Upper lobe of left lung (tissue), 4 donors: Measurements from ENCODE around the gene CHST11.

Experiments used
- CTCF ChIP-seq, 6 experiments: fragments of 450-650 bp in 4 of 6; fragments of 200-600 bp in 2 of 6; sonication (generic) in 2 of 6; IDR thresholded peaks; one replicate each; pipeline ENCODE4 v1.5.1; 2016 to 2019; ENCODE audit warnings: antibody characterized with exemption in 6 of 6
- EP300 ChIP-seq, 4 donors: sonication (generic); formaldehyde crosslinking; IDR thresholded peaks; one replicate each; pipeline ENCODE4 v1.5.1; 2017; ENCODE audit warnings: antibody characterized with exemption in 4 of 4, control low read depth in 2 of 4
- POLR2A ChIP-seq, 4 donors: fragments of 450-650 bp; IDR thresholded peaks; one replicate each; pipeline ENCODE4 v1.5.1; 2016 to 2017; ENCODE audit warnings: antibody characterized with exemption in 4 of 4, mild to moderate bottlenecking in 2 of 4
- POLR2AphosphoS5 ChIP-seq, 2 donors: sonication (generic); formaldehyde crosslinking; IDR thresholded peaks; one replicate each; pipeline ENCODE4 v1.5.1; 2017; ENCODE audit warnings: antibody characterized with exemption in 2 of 2

- TF ChIP-seq CTCF (IDR thresholded peaks at IDR 0.05) (no peak), POLR2A (IDR thresholded peaks at IDR 0.05) (no peak), EP300 (IDR thresholded peaks at IDR 0.05) (no peak), POLR2AphosphoS5 (IDR thresholded peaks at IDR 0.05) (no peak)
Observed at GRCh38 chr12:104708891-104709290, 252.1 kb downstream of the CHST11 start.
